Activated CD4-positive, alpha-beta T cell treated with anti-CD3 and anti-CD28 coated beads for 24 hours (primary cell): ENCODE measurements around the gene LRRC71.

ENCODE experiments used
- DNase-seq, 2 donors: peaks; one replicate each; pipeline ENCODE4 v3.0.0-alpha.2; 2020; ENCODE audit warnings: low read depth in 2 of 2

The LRRC71 gene

DNA sequence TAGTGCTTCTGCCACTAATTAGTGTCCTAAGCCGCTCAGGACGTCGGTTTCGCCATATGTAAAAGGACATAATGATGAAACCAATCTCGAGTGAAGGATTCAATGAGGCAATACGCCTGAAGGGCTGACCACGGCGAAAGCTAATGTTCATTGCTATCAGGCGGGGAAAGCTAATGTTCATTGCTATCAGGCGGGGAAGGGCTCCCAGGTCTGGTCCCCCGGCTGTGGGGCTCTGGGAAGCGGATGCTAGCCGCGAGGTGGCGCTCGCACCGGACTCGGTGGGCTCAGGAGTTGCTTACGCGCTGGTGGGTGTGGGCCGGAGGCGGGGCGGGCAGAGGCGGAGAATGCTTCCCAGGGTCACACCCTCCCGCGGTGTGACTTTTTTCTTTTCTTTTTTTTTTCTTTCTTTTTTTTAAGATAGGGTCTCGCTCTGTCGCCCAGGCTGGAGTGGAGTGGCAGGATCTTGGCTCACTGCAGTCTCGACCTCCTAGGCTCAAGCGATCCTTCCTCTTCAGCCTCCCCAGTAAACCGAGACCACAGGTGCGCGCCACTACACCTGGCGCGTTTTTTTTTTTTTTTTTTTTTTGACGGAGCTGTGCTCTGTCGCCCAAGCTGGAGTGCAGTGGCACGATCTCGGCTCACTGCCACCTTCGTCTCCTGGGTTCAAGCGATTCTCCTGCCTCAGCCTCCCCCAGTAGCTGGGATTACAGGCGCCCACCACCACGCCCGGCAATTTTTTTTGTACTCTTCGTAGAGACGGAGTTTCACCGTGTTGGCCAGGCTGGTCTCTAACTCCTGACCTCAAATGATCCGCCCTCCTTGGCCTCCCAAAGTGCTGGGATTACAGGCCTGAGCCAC, 28.0 kb upstream of the LRRC71 start:
- peak; percentile 78 to 87 for DNase-seq

DNA sequence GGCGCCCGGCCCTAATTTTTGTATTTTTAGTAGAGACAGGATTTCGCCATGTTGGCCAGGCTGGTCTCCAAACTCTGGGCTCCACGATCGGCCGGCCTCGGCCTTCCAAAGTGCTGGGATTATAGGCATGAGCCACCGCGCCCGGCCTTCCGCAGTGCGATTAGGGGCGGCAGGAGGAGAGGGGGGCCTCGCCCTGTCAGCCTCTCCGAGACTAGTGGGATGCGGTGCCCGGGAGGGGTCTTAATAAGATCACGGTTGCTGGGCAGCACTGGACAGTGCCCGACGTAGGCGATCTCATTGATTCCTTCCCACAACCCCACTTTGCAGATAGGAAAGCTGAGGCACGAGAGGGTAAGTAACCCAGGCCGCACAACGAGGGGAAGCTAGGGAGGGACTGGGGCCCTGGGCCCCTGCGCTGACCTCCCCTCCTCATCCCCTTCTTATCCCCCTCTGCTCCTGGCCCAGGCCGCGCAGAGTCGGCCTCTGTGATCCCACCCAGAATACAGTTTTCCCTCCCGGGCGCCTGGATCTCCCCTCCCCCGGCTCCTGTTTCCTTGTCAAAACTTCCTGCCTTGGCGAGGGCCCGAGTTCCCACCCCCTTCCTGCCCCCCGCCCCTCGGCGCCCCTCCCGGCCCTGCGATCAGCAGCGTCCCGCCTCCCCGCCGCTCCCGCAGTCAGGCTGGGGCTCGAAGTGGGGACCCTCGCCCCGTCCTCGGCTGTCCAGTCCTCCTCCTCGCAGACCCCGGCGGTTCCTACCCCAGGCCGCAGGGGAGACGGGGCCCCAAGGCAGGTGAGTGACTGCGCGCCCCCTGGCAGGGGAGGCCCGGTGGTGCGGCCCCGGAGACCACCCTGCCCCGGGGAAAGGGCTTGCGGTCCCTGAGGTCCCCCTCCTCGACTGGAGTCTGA, 27.1 kb upstream of the LRRC71 start, which contains the start of gene PEAR1:
PEAR1 (plus strand) TSS at position 671 of the 906 bp plus-strand sequence. CDS start 10,209 bp downstream, outside the sequence.
- DNase-seq = no peak

DNA sequence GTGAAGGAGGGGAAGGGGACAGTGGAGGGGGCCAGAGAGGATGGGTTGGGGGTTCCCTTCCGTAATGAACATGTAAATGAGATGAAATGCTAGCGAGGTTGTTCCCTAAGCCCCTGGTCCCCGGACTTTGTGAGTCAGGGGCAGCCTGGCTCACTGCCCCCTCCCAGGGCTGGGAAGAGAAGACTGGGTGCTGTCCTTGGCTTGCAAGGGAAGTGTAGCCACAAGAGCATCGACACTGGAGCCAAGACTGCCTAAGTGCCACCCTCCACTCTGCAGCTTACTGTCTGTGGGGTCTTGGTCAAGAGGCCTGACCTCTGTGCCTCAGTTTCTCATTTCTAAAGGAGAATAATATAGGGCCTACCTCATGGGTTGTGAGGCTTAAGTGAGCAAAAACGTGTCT, 26.4 kb upstream of the LRRC71 start:
- no peak for DNase-seq

DNA sequence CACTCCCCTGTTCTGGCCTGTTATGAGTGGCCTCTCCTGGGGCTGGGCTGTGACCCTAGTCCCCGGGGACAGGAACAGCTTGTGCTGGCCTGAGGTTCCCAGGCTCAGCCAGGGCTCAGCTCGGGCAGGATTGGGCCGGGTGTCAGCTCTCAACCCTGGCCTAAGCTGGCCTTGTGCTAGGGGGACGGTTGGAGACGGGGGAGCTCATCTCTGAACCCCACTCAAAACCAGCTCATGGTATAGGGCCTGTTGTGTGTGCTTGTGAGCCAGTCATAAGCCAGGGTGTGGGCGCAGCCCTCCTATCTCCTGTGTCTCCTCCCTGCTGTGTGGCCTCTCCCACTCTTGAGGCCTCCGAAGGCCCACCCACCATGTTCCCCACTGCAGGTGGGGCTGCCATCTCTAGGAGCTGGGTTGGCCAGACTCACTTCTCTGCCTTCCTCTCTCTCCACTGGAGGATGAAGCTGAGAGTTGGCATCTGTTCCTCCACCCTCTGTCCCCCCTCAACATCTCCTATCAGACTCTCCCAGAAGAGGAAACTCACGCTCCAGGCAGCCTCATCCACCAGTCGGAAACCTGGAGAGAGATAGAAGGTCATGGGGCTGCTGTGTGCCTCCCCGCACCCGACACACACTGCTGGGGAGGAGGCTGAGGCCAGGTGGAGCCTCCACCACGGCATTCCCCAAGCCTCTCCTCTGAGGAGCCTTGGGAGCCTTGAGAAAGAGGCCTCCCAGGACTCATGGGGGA, 25.5 kb upstream of the LRRC71 start:
- no peak for DNase-seq

DNA sequence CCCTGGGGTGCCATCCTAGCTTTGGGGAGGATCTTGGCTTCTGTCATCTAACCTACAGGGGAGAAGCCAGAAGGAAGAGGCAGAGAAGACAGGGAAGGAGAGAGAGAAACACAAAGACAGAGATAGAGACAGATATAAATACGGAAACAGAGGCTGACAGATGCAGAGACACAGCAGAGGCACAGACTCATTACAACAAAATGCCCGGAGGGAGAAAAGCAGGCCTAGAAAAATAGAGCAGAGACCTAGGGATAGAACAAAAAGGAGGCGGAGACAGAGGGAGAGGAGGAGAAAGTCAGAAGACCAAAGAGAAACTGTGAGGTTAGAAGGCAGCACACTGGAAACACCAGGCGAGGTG, 25.0 kb upstream of the LRRC71 start:
- no peak for DNase-seq

GRCh38 chr1:156895927-156896326, 24.5 kb upstream of the LRRC71 start:
- no peak for DNase-seq

DNA sequence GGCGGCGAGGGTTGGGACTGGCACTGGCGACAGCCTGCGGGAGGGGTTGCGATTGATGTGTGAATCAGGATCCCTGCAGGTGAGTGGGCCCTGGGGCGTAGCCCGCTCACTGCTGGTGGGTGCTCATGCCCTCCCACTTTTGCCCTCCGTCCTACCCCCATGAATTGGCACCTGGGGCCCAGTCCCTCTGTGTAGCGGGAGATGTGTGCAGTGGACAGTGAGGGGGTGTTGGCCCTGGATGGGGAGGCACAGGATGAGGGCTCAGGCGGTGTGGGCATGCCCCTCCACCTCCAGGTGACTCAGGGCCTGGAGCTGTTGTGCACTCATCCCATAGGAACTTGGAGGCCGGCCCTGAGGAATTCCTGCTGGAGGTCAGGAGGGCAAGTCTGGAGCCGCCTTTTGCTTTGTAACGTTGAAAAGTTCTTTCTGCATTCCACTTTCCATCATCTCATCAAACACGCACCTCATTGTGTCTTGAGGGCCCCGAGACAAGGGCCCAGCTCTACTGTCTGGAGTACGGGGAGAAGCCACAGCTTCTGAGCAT, 23.9 kb upstream of the LRRC71 start:
- no peak for DNase-seq

DNA sequence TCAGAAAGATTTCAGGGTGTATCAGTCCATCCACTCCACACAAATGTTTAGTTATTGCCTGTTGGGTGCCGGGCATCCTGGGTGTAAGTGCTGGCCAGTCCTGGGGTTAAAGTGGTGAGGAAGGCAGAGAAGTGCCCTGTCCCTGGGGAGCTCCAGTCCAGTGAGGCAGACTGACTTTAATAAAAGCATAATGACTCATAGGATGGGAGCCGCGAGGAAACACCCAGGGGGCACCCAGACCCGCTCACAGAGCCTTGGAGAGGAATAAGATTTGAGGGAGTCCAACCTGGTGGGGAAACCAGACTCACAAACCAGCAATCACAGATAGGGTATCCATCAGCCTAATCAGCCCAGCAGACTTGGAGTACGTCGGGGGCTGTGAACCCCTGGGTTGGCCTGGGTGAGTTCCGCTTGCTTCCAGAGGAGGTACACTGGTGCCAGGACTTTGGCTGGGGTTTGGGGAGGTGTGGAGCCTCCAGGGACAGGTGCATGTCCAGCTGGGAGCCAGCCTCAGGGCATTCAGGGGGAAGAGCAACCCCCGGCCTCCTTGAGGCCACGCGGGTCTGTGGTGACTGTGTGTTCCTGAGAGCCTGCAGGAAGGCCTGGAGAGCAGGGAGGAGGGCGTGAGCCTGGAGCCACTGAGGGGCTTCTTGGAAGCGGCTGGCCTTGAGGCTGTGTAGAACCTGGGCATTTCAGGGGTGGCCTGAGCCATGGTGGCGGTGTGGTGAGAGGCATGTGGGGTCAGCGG, 23.2 kb upstream of the LRRC71 start:
- DNase-seq = no peak

DNA sequence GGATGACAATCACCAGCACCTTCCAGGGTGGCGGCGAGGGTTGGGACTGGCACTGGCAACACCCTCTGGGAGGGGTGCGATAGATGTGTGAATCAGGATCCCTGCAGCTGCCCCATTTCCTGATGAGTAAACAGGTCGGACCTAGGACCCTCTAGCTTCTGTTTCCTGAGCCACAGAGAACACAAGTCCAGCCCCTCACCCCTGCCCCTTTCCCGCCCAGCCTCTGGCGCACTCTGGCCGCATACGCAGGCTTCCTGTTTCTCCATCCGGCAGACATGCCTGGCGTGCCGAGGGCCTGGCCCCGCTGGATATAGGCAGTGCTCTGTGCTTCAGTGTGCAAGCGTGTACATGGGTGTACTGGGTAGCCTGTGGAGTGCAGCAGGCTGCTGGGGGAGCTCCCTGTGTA, 22.3 kb upstream of the LRRC71 start:
- no peak for DNase-seq

- no peak for DNase-seq
Observed at GRCh38 chr1:156898971-156899664, 21.3 kb upstream of the LRRC71 start.

DNA sequence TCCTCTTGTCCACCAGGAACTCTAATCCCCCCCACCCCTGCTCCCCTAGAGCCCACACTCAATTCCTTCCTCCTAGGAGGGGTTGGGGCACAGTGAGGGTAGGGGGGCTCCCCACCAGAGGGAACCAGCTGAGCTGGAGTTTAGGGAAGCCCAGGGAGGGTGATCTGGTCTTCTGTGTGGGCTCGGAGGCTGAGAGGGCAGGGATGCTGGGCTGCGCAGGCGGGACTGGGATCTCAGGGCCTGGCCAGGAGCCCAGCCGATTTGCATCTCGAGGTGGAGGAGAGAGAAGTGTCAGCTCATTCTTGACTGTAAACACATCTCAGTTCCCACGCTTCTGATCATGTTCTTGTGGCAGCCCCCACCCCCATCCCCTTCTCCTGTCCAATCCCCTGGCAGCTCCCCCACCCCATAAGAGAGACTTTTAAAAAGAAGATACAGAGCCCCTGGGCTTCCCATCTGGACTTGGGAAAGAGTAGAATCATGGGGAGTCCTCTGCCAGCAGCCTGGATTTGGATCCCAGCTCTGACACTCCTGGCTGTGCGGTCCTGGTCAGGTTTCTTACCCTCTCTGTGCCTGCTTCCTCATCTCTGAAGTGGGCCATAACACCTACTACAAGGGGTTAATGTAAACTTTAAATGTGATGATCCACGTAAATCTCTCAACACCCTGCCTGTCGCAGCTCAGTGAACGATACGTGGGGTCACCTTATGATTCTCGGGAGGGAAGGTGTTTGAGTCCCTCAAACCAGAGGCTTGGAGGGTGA, 20.3 kb upstream of the LRRC71 start:
- DNase-seq = no peak

GRCh38 chr1:156900896-156901589, 19.4 kb upstream of the LRRC71 start:
- DNase-seq = no peak

GRCh38 chr1:156901590-156901900, 18.9 kb upstream of the LRRC71 start:
- no peak for DNase-seq

- no peak for DNase-seq
Observed at GRCh38 chr1:156901966-156902915, 18.2 kb upstream of the LRRC71 start.

DNA sequence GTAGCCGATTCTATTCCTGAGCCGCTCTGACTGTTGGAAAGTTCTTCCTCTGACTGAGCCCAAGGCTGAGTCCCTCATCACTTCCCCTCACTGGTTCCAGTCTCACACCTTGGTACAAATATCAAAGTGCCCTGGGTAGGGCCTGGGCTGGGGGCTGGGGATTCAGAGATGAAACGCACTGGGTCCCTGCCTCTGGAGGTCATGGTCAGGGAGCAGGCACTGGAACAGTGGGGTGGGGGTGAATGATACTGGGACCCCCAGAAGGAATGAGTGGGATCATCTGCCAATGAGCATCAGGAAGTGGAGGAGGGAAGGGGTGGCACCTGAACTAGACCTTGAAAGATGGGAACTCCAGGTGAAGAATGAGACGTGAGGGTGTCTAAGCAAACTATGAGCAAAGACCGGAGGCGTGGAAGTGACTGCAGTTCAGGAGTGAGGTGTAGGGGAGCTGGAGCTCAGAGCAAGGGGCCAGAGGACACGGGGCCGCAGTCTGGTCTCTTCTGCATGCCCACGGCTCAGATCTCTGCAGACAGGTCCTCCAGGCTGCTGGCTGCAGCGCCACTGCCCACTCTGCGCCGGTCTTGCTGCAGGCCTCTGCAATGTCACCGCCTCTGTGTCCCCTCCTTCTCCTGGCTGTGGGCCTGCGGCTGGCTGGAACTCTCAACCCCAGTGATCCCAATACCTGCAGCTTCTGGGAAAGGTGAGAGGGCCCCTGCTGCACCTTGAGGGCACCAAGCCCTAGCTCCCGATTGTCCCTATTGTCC, 16.9 kb upstream of the LRRC71 start:
- no peak for DNase-seq

DNA sequence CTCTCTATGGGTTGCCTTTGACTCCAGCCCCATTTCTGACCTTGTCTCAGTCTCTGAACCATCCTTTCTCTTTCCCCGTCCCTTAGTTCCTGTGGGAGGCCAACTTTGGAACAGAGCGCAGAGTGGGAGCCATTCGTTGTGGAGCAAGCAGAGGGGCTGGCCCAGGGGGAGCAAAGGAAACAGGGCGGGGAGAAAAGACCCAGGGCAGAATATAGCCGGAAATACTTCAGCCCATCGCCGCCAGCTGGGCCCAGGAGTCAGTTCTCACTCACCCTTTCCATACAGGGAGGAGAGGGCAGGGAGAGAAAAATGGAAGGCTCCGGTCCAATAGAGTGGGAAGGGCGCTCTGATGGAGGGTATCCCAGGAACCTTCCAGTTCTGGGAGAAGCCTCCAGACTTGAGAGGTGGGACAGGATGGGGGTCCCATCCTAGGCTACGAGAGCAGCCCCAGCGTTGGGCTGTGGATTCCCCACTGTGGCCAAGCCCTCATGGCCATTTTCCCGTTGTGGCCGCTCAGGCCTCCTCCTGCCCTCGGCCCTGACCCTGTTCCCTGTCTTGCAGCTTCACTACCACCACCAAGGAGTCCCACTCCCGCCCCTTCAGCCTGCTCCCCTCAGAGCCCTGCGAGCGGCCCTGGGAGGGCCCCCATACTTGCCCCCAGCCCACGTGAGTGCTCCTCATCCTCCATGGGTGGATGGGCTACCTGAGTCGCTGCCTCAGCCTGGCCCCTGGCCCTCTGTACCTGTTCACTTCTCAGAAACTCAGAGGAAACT, 16.1 kb upstream of the LRRC71 start:
- no peak for DNase-seq

GRCh38 chr1:156905176-156905575, 15.3 kb upstream of the LRRC71 start:
- no peak for DNase-seq
